ENCODE measurements around the gene WFDC5.

WFDC5 gene

GRCh38 chr20:45103072-45103471 is 11.9 kb downstream of the WFDC5 start:
- Histone ChIP-seq H3K4me1 (ENCODE audit: control insufficient read depth in 1 of 2, insufficient read depth in 2 of 2, low read length in 2 of 2) (no peaks in the 10 kb centered on the region), H3K27ac (ENCODE audit: low read depth, low read length) (no peak overlapping the region), H3K9me3 (ENCODE audit: control insufficient read depth in 1 of 2, low read length in 2 of 2) (no peaks in the 10 kb centered on the region), H3K36me3 (ENCODE audit: control insufficient read depth in 1 of 2, insufficient read depth in 2 of 2, low read length in 2 of 2) (no peaks in the 10 kb centered on the region), H3K4me3 (ENCODE audit: low read depth in 1 of 2, low read length in 2 of 2) (no peak overlapping the region), H3K9ac (ENCODE audit: low read depth in 1 of 2, low read length in 2 of 2) (no peak overlapping the region), H3K27me3 (ENCODE audit: control insufficient read depth in 1 of 2, insufficient read depth in 2 of 2, low read length in 2 of 2) (peaks cover 20 to 34% of the 10 kb centered on the region in 2 donors)

GRCh38 chr20:45101333-45101850 is 13.6 kb downstream of the WFDC5 start:
- H3K9ac ChIP-seq (ENCODE audit: low read depth in 1 of 2, low read length in 2 of 2), result peak overlapping the region in 1 of 2 donors; percentile 4
- no peak overlapping the region for H3K4me3 ChIP-seq (ENCODE audit: low read depth in 1 of 2, low read length in 2 of 2)
- no peak overlapping the region for H3K27ac ChIP-seq (ENCODE audit: low read depth, low read length)
- H3K9me3 ChIP-seq (ENCODE audit: control insufficient read depth in 1 of 2, low read length in 2 of 2), result no peaks in the 10 kb centered on the region
- no peaks in the 10 kb centered on the region for H3K4me1 ChIP-seq (ENCODE audit: control insufficient read depth in 1 of 2, insufficient read depth in 2 of 2, low read length in 2 of 2)
- H3K36me3 ChIP-seq (ENCODE audit: control insufficient read depth in 1 of 2, insufficient read depth in 2 of 2, low read length in 2 of 2), result no peaks in the 10 kb centered on the region
- H3K27me3 ChIP-seq (ENCODE audit: control insufficient read depth in 1 of 2, insufficient read depth in 2 of 2, low read length in 2 of 2), result peaks cover 30 to 47% of the 10 kb centered on the region in 2 donors

GRCh38 chr20:45100563-45101245 is 14.3 kb downstream of the WFDC5 start, which contains the start of gene KCNS1:
Gene KCNS1 (minus strand): TSS chr20:45101127. CDS start chr20:45099236, 1,891 bp downstream.
- no peak within 1 kb of the TSS for H3K27ac ChIP-seq (ENCODE audit: low read depth, low read length)
- H3K4me1 ChIP-seq (ENCODE audit: control insufficient read depth in 1 of 2, insufficient read depth in 2 of 2, low read length in 2 of 2), result no peaks in the 10 kb centered on the region
- no peaks in the 10 kb centered on the region for H3K9me3 ChIP-seq (ENCODE audit: control insufficient read depth in 1 of 2, low read length in 2 of 2)
- H3K4me3 ChIP-seq (ENCODE audit: low read depth in 1 of 2, low read length in 2 of 2), result peak within 1 kb of the TSS in 1 of 2 donors; percentile 16
- no peaks in the 10 kb centered on the region for H3K36me3 ChIP-seq (ENCODE audit: control insufficient read depth in 1 of 2, insufficient read depth in 2 of 2, low read length in 2 of 2)
- H3K27me3 ChIP-seq (ENCODE audit: control insufficient read depth in 1 of 2, insufficient read depth in 2 of 2, low read length in 2 of 2), result peaks cover 32 to 49% of the 10 kb centered on the region in 2 donors
- peak within 1 kb of the TSS in 1 of 2 donors; percentile 4 for H3K9ac ChIP-seq (ENCODE audit: low read depth in 1 of 2, low read length in 2 of 2)

DNA sequence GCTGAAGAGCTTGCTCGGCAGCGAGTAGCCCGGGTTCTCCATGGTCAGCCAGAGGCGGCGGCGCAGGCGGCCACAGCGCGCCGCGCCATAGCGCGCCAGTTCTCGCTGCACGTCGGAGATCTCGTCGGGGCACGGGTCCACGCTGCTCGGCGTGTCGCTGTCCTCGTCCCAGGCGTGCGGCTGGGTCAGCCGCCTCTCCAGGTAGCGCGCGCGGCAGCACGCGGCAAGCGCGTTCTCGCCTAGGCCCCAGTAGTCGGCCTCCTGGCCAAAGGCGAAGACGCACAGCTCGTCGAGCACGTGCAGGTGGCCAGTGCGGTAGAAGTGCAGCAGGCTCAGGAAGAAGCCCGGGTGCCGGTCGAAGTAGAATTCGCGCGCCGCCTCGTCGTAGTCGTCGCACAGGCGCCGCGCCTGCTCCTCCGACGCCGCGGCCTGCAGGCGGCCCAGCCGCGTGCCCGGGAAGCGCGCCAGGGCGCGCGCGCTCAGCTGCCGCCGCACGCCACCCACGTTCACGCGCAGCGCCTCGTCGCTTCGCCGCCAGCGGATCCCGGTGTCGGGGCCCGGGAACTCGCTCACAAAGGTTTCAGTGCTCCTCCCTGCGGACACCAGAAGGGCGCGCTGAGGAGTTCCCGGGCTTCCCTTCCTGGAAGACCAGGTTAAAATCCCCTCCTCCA is 16.7 kb downstream of the WFDC5 start:
- Histone ChIP-seq H3K4me1 (ENCODE audit: control insufficient read depth in 1 of 2, insufficient read depth in 2 of 2, low read length in 2 of 2) (no peaks in the 10 kb centered on the region), H3K27ac (ENCODE audit: low read depth, low read length) (no peak overlapping the region), H3K9me3 (ENCODE audit: control insufficient read depth in 1 of 2, low read length in 2 of 2) (no peaks in the 10 kb centered on the region), H3K9ac (ENCODE audit: low read depth in 1 of 2, low read length in 2 of 2) (no peak overlapping the region), H3K36me3 (ENCODE audit: control insufficient read depth in 1 of 2, insufficient read depth in 2 of 2, low read length in 2 of 2) (no peaks in the 10 kb centered on the region), H3K27me3 (ENCODE audit: control insufficient read depth in 1 of 2, insufficient read depth in 2 of 2, low read length in 2 of 2) (peaks cover 32 to 49% of the 10 kb centered on the region in 2 donors), H3K4me3 (ENCODE audit: low read depth in 1 of 2, low read length in 2 of 2) (peak overlapping the region; percentile 5 to 7)

DNA sequence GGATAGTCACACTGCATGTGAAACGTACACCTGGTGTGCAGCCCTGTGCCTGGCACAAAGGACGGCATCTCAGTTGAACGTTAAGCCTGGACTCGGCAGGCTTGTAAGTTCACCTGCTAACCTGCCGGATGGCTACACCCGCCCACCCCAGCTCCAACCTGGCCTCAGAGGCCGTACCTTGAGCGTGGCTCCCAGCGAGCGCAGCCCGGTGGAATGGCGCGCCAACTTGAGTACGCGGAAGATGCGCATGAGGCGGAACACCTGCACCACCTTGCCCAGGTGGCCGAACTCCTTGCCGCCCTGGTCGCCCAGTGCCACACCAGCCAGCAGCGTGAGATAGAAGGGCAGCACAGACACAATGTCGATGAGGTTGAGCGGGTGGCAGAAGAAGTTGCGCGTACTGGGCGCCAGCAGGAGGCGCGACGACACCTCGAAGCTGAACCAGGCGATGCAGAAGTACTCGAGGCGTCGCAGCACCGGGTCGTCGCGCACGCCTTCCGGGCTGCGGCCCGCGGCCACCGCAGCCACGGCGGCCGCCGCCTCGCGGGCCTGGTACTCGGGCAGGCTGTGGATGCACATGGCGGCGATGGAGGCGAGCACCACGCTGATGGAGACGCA is 17.4 kb downstream of the WFDC5 start:
- Histone ChIP-seq H3K4me3 (ENCODE audit: low read depth in 1 of 2, low read length in 2 of 2) (peak overlapping the region; percentile 5 to 7), H3K27ac (ENCODE audit: low read depth, low read length) (no peak overlapping the region), H3K27me3 (ENCODE audit: control insufficient read depth in 1 of 2, insufficient read depth in 2 of 2, low read length in 2 of 2) (peaks cover 32 to 49% of the 10 kb centered on the region in 2 donors), H3K9ac (ENCODE audit: low read depth in 1 of 2, low read length in 2 of 2) (no peak overlapping the region), H3K9me3 (ENCODE audit: control insufficient read depth in 1 of 2, low read length in 2 of 2) (no peaks in the 10 kb centered on the region), H3K4me1 (ENCODE audit: control insufficient read depth in 1 of 2, insufficient read depth in 2 of 2, low read length in 2 of 2) (no peaks in the 10 kb centered on the region), H3K36me3 (ENCODE audit: control insufficient read depth in 1 of 2, insufficient read depth in 2 of 2, low read length in 2 of 2) (no peaks in the 10 kb centered on the region)

GRCh38 chr20:45096781-45097180 is 18.2 kb downstream of the WFDC5 start:
- Histone ChIP-seq H3K27me3 (ENCODE audit: control insufficient read depth in 1 of 2, insufficient read depth in 2 of 2, low read length in 2 of 2) (peaks cover 32 to 49% of the 10 kb centered on the region in 2 donors), H3K9me3 (ENCODE audit: control insufficient read depth in 1 of 2, low read length in 2 of 2) (no peaks in the 10 kb centered on the region), H3K27ac (ENCODE audit: low read depth, low read length) (no peak overlapping the region), H3K9ac (ENCODE audit: low read depth in 1 of 2, low read length in 2 of 2) (no peak overlapping the region), H3K36me3 (ENCODE audit: control insufficient read depth in 1 of 2, insufficient read depth in 2 of 2, low read length in 2 of 2) (no peaks in the 10 kb centered on the region), H3K4me1 (ENCODE audit: control insufficient read depth in 1 of 2, insufficient read depth in 2 of 2, low read length in 2 of 2) (no peaks in the 10 kb centered on the region), H3K4me3 (ENCODE audit: low read depth in 1 of 2, low read length in 2 of 2) (no peak overlapping the region)

DNA sequence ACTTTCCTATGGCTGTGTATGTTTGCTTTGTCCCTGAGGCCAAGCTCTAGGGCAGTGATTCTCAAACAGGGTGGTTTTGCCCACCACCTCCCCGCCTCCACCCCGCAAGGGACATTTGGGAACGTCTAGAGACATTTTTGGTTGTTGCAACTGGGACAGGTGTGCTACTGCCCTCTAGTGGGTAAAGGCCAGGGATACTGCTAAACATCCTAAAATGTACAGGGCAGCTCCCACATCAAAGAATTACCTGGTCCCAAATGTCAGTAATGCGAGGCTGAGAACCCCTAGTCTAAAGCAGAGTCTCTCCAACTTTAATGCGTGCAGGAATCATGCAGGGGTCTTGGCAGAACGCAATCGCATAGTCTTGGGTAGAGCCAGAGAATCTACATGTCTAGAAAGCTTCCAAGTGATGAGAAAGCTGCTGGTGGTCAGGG is 19.2 kb downstream of the WFDC5 start:
- Histone ChIP-seq H3K9ac (ENCODE audit: low read depth in 1 of 2, low read length in 2 of 2) (no peak overlapping the region), H3K27me3 (ENCODE audit: control insufficient read depth in 1 of 2, insufficient read depth in 2 of 2, low read length in 2 of 2) (peaks cover 29 to 41% of the 10 kb centered on the region in 2 donors), H3K4me1 (ENCODE audit: control insufficient read depth in 1 of 2, insufficient read depth in 2 of 2, low read length in 2 of 2) (no peaks in the 10 kb centered on the region), H3K9me3 (ENCODE audit: control insufficient read depth in 1 of 2, low read length in 2 of 2) (no peaks in the 10 kb centered on the region), H3K36me3 (ENCODE audit: control insufficient read depth in 1 of 2, insufficient read depth in 2 of 2, low read length in 2 of 2) (no peaks in the 10 kb centered on the region), H3K27ac (ENCODE audit: low read depth, low read length) (no peak overlapping the region), H3K4me3 (ENCODE audit: low read depth in 1 of 2, low read length in 2 of 2) (no peak overlapping the region)

DNA sequence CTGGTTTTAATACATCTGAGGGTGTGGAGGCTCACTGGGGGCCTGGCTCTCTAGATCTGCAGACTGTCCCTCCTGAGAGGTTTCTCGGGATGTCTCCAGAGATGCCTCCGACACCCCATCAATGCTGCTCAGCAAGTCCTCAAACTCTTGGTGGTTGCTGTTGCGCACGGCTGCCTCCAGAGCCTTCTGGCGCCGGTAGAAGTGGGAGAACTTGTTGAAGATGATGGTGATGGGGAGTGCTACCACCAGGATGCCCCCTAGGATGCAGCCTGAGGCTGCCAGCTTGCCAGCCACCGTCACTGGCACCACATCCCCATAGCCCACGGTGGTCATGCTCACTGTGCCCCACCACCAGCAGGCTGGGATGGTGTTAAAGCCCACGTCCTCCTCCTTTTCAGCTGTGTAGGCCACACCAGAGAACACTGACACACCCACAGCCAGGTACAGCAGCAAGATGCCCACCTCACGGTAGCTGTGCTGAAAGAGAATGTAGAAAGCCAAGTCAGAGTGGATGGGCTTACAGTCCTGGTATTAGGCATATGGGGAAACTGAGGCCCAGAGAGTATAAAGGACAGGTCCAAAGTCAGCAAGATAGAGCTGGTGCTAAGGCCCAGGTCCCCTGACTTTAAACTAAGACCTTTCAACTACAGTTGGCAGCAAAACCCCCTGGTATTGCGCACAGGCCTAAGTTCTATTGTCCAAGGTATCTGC is 20.0 kb downstream of the WFDC5 start:
- Histone ChIP-seq H3K27me3 (ENCODE audit: control insufficient read depth in 1 of 2, insufficient read depth in 2 of 2, low read length in 2 of 2) (peaks cover 26 to 33% of the 10 kb centered on the region in 2 donors), H3K27ac (ENCODE audit: low read depth, low read length) (no peak overlapping the region), H3K9me3 (ENCODE audit: control insufficient read depth in 1 of 2, low read length in 2 of 2) (no peaks in the 10 kb centered on the region), H3K4me3 (ENCODE audit: low read depth in 1 of 2, low read length in 2 of 2) (no peak overlapping the region), H3K9ac (ENCODE audit: low read depth in 1 of 2, low read length in 2 of 2) (no peak overlapping the region), H3K36me3 (ENCODE audit: control insufficient read depth in 1 of 2, insufficient read depth in 2 of 2, low read length in 2 of 2) (no peaks in the 10 kb centered on the region), H3K4me1 (ENCODE audit: control insufficient read depth in 1 of 2, insufficient read depth in 2 of 2, low read length in 2 of 2) (no peaks in the 10 kb centered on the region)

DNA sequence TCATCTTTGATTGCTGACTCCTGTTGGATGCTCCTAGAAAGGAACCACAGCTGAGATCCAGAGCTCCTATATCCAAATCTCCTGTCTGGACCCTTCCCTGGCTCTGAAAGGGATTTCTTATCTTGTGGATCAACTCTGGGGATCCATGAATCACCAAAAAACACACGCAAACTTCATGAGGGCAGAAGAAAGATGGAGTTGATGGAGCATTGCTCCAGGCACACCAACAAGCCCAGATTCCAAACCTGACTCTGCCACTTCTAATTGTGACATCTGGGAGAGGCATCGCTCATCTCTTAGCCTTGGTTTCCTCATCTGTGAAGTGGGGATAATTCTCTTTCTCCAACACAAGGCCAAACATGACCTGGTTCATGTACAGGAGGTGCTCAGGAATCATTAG is 20.8 kb downstream of the WFDC5 start:
- H3K4me1 ChIP-seq (ENCODE audit: control insufficient read depth in 1 of 2, insufficient read depth in 2 of 2, low read length in 2 of 2), result no peaks in the 10 kb centered on the region
- H3K36me3 ChIP-seq (ENCODE audit: control insufficient read depth in 1 of 2, insufficient read depth in 2 of 2, low read length in 2 of 2), result no peaks in the 10 kb centered on the region
- no peaks in the 10 kb centered on the region for H3K9me3 ChIP-seq (ENCODE audit: control insufficient read depth in 1 of 2, low read length in 2 of 2)
- H3K9ac ChIP-seq (ENCODE audit: low read depth in 1 of 2, low read length in 2 of 2), result no peak overlapping the region
- H3K4me3 ChIP-seq (ENCODE audit: low read depth in 1 of 2, low read length in 2 of 2), result no peak overlapping the region
- no peak overlapping the region for H3K27ac ChIP-seq (ENCODE audit: low read depth, low read length)
- peaks cover 18 to 25% of the 10 kb centered on the region in 2 donors for H3K27me3 ChIP-seq (ENCODE audit: control insufficient read depth in 1 of 2, insufficient read depth in 2 of 2, low read length in 2 of 2)
